ENCODE results near the gene LRRC56. TPM values are rescaled to one million over a fixed set of nuclear protein-coding genes. Genes with fewer than 3 reads are reported as not detected.

LRRC56 gene
- total and polyA plus RNA-seq, 2 of the 13 experiments (the other 11 are each of a cell fraction or from before 2014, with no cell fraction given), result 0.11 to 0.29 TPM

DNA sequence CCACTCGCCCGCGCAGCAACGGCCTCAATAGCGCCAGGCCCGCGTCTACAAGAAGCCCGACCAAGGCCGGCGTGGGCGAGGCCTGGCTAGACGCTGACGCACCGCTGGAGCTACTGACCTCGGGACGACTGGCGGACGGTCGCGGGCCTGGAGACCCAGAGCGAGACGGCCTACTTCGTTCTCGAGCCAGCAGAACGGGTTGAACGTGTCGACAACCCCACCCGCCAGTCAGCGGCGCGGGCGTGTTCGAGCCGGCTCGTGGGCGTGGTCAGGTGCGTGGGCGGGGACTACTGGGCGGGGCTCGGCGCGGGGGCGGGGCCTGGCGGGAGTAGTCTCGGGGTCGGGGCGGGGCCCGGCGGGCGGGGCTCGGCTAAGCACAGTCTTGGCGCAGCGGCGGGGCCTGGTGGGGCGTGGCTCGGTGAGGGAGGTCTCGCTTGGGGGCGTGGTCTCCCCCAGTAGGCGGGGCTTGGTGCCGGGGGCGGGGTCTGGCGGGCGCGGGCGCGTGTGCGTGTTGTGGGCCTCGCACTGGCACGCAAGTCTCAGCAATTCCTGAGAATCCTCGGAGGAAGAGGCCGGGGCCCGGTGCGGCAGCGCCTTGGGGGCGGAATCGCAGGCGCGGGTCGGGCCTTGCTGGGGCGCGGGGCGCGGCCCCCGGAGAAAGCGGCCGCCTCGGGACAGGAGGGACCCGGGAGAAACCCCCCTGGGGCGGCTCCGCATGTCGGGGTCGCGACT lies 30.2 kb upstream of the LRRC56 start, which contains the start of gene RNH1 (continued):
- TF ChIP-seq RXRB (CRISPR knock-in tag; IDR thresholded peaks at IDR 0.05; ENCODE audit: borderline replicate concordance) (no peak), ZNF761 (CRISPR knock-in tag; conservative IDR thresholded peaks at IDR 0.05) (no peak), KLF12 (CRISPR knock-in tag; IDR thresholded peaks at IDR 0.05; ENCODE audit: borderline replicate concordance) (no peak), ETV6 (CRISPR knock-in tag; conservative IDR thresholded peaks at IDR 0.05) (no peak; the same call in 1 of the 2 replicates), ZBTB2 (CRISPR knock-in tag; IDR thresholded peaks at IDR 0.05; ENCODE audit: low read depth) (no peak; the same call in 1 of the 2 replicates), ZNF512 (CRISPR knock-in tag; IDR thresholded peaks at IDR 0.05) (no peak), ZFP37 (CRISPR knock-in tag; IDR thresholded peaks at IDR 0.05; ENCODE audit: borderline replicate concordance) (no peak), HNRNPK (IDR thresholded peaks at IDR 0.05; ENCODE audit: low read depth, low read length, poor library complexity, severe bottlenecking) (no peak), ATRX (CRISPR knock-in tag; IDR thresholded peaks at IDR 0.05; ENCODE audit: borderline replicate concordance) (no peak), ATAD3A (CRISPR knock-in tag; IDR thresholded peaks at IDR 0.05) (no peak), ZNF12 (CRISPR knock-in tag; IDR thresholded peaks at IDR 0.05) (no peak), ZNF850 (CRISPR knock-in tag; conservative IDR thresholded peaks at IDR 0.05) (no peak), HHEX (CRISPR knock-in tag; IDR thresholded peaks at IDR 0.05) (no peak), ZNF225 (CRISPR knock-in tag; IDR thresholded peaks at IDR 0.05) (no peak), ARHGAP35 (CRISPR knock-in tag; IDR thresholded peaks at IDR 0.05; ENCODE audit: borderline replicate concordance) (no peak), JUND (CRISPR knock-in tag; IDR thresholded peaks at IDR 0.05) (no peak), ZMAT3 (CRISPR knock-in tag; conservative IDR thresholded peaks at IDR 0.05) (no peak; the same call in 1 of the 2 replicates), RFX5 (IDR thresholded peaks at IDR 0.05; ENCODE audit: low read depth, low read length) (no peak), ASH2L (IDR thresholded peaks at IDR 0.05; ENCODE audit: insufficient read length, low read depth, low read length) (no peak), ARID2 (CRISPR knock-in tag; IDR thresholded peaks at IDR 0.05; ENCODE audit: borderline replicate concordance) (no peak; the same call in none of the 2 replicates), BRCA1 (CRISPR knock-in tag; IDR thresholded peaks at IDR 0.05) (no peak), KDM4B (CRISPR knock-in tag; IDR thresholded peaks at IDR 0.05) (no peak), FOXO1 (CRISPR knock-in tag; IDR thresholded peaks at IDR 0.05) (no peak)
- TF ChIP-seq, protein P1, sequence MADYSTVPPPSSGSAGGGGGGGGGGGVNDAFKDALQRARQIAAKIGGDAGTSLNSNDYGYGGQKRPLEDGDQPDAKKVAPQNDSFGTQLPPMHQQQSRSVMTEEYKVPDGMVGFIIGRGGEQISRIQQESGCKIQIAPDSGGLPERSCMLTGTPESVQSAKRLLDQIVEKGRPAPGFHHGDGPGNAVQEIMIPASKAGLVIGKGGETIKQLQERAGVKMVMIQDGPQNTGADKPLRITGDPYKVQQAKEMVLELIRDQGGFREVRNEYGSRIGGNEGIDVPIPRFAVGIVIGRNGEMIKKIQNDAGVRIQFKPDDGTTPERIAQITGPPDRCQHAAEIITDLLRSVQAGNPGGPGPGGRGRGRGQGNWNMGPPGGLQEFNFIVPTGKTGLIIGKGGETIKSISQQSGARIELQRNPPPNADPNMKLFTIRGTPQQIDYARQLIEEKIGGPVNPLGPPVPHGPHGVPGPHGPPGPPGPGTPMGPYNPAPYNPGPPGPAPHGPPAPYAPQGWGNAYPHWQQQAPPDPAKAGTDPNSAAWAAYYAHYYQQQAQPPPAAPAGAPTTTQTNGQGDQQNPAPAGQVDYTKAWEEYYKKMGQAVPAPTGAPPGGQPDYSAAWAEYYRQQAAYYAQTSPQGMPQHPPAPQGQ (CRISPR knock-in tag; IDR thresholded peaks at IDR 0.05; ENCODE audit: borderline replicate concordance), result no peak
- TF ChIP-seq, protein P2, sequence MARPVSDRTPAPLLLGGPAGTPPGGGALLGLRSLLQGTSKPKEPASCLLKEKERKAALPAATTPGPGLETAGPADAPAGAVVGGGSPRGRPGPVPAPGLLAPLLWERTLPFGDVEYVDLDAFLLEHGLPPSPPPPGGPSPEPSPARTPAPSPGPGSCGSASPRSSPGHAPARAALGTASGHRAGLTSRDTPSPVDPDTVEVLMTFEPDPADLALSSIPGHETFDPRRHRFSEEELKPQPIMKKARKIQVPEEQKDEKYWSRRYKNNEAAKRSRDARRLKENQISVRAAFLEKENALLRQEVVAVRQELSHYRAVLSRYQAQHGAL (CRISPR knock-in tag; IDR thresholded peaks at IDR 0.05; ENCODE audit: not compliant biosample characterization), result no peak
